GM18526 (cell line): ENCODE data around the gene GGN.

Experiments
- POLR2A ChIP-seq: IDR thresholded peaks from 3 replicates; pipeline ENCODE4 v1.6.1; 2011; ENCODE audit not compliant: insufficient read length; ENCODE audit errors: extremely low read depth

The GGN gene

GRCh38 chr19:38360351-38360750 lies 27.5 kb downstream of the GGN start:
- no peak for TF ChIP-seq POLR2A

- no peak for TF ChIP-seq POLR2A
Observed at GRCh38 chr19:38359242-38360021, 28.4 kb downstream of the GGN start.

- no peak for TF ChIP-seq POLR2A
Observed at GRCh38 chr19:38358071-38358470, 29.8 kb downstream of the GGN start.

GRCh38 chr19:38355728-38356725 lies 31.8 kb downstream of the GGN start:
- TF ChIP-seq POLR2A: no peak

- TF ChIP-seq POLR2A: no peak
Observed at GRCh38 chr19:38352611-38353010, 35.2 kb downstream of the GGN start.

- no peak for TF ChIP-seq POLR2A
Observed at GRCh38 chr19:38351865-38352395, 35.9 kb downstream of the GGN start.

- TF ChIP-seq POLR2A: no peak
Observed at GRCh38 chr19:38350883-38351282, 37.0 kb downstream of the GGN start.

- no peak for TF ChIP-seq POLR2A
Observed at GRCh38 chr19:38346837-38347236, 41.0 kb downstream of the GGN start.

GRCh38 chr19:38340927-38341326 lies 46.9 kb downstream of the GGN start:
- TF ChIP-seq POLR2A: no peak

- TF ChIP-seq POLR2A: no peak
Observed at GRCh38 chr19:38337360-38337653, 50.5 kb downstream of the GGN start.

GRCh38 chr19:38336638-38337359 lies 51.0 kb downstream of the GGN start:
- no peak for TF ChIP-seq POLR2A

GRCh38 chr19:38335949-38336637 lies 51.7 kb downstream of the GGN start:
- no peak for TF ChIP-seq POLR2A
